ENCODE results near the gene TEAD4. TPM values are rescaled to one million over a fixed set of nuclear protein-coding genes. Genes with fewer than 3 reads are reported as not detected.

The TEAD4 gene
- total and polyA plus RNA-seq, 2 donors (not counting 1 experiment from before 2014, with no cell fraction given), result 6.3 to 14.3 TPM

- H3K9ac ChIP-seq (ENCODE audit: insufficient read depth, low read length), result no peak overlapping the region
- H3K4me1 ChIP-seq (ENCODE audit: control insufficient read depth, extremely low read depth, insufficient read depth, low read length), result no peaks in the 10 kb centered on the region
- TF ChIP-seq CTCF (conservative IDR thresholded peaks at IDR 0.05 in 1 of 2, IDR thresholded peaks at IDR 0.05 in 1 of 2; ENCODE audit: low read depth in 1 of 2, low read length in 2 of 2), result no peak
- TF ChIP-seq EZH2 (IDR thresholded peaks at IDR 0.05; ENCODE audit: low read length, missing control alignments), result no peak
- no peak overlapping the region for H3K4me2 ChIP-seq (ENCODE audit: extremely low read depth, insufficient read depth, low read length)
- no peaks in the 10 kb centered on the region for H3K9me3 ChIP-seq (ENCODE audit: control insufficient read depth, insufficient read depth, low read depth, low read length)
- DNase-seq (ENCODE audit: low read depth in 2 of 2), result no peak
- no peak overlapping the region for H2AFZ ChIP-seq (ENCODE audit: low read length)
- H3K79me2 ChIP-seq (ENCODE audit: control insufficient read depth, insufficient read depth, low read length), result no peaks in the 10 kb centered on the region
- no peaks in the 10 kb centered on the region for H3K27me3 ChIP-seq (ENCODE audit: control insufficient read depth, insufficient read depth, low read length)
- H3K27ac ChIP-seq (ENCODE audit: insufficient read depth, low read length), result no peak overlapping the region
- peaks cover 3% of the 10 kb centered on the region for H3K36me3 ChIP-seq (ENCODE audit: control insufficient read depth, insufficient read depth, low read length)
- H3K4me3 ChIP-seq (replicated peaks in 1 of 4; ENCODE audit: control extremely low read depth in 1 of 4, insufficient read depth in 1 of 4, low read depth in 3 of 4, low read length in 4 of 4), result no peak overlapping the region
- no peaks in the 10 kb centered on the region for H4K20me1 ChIP-seq (ENCODE audit: control insufficient read depth, extremely low read depth, insufficient read depth, low read length)
These were observed 73.0 kb downstream of the TEAD4 start for GRCh38 chr12:3032161-3032560.

- H3K4me2 ChIP-seq (ENCODE audit: extremely low read depth, insufficient read depth, low read length), result no peak overlapping the region
- H3K27me3 ChIP-seq (ENCODE audit: control insufficient read depth, insufficient read depth, low read length), result no peaks in the 10 kb centered on the region
- H4K20me1 ChIP-seq (ENCODE audit: control insufficient read depth, extremely low read depth, insufficient read depth, low read length), result no peaks in the 10 kb centered on the region
- peaks cover 3% of the 10 kb centered on the region for H3K36me3 ChIP-seq (ENCODE audit: control insufficient read depth, insufficient read depth, low read length)
- no peak overlapping the region for H3K27ac ChIP-seq (ENCODE audit: insufficient read depth, low read length)
- H3K4me3 ChIP-seq (replicated peaks in 1 of 4; ENCODE audit: control extremely low read depth in 1 of 4, insufficient read depth in 1 of 4, low read depth in 3 of 4, low read length in 4 of 4), result no peak overlapping the region
- H3K9me3 ChIP-seq (ENCODE audit: control insufficient read depth, insufficient read depth, low read depth, low read length), result no peaks in the 10 kb centered on the region
- H2AFZ ChIP-seq (ENCODE audit: low read length), result no peak overlapping the region
- TF ChIP-seq EZH2 (IDR thresholded peaks at IDR 0.05; ENCODE audit: low read length, missing control alignments) (no peak), CTCF (conservative IDR thresholded peaks at IDR 0.05 in 1 of 2, IDR thresholded peaks at IDR 0.05 in 1 of 2; ENCODE audit: low read depth in 1 of 2, low read length in 2 of 2) (no peak)
- H3K9ac ChIP-seq (ENCODE audit: insufficient read depth, low read length), result no peak overlapping the region
- H3K4me1 ChIP-seq (ENCODE audit: control insufficient read depth, extremely low read depth, insufficient read depth, low read length), result no peaks in the 10 kb centered on the region
- DNase-seq (ENCODE audit: low read depth in 2 of 2), result no peak
- H3K79me2 ChIP-seq (ENCODE audit: control insufficient read depth, insufficient read depth, low read length), result no peaks in the 10 kb centered on the region
These were observed 73.8 kb downstream of the TEAD4 start for GRCh38 chr12:3032770-3033538.

- Histone ChIP-seq H3K4me1 (ENCODE audit: control insufficient read depth, extremely low read depth, insufficient read depth, low read length) (no peaks in the 10 kb centered on the region), H3K4me3 (replicated peaks in 1 of 4; ENCODE audit: control extremely low read depth in 1 of 4, insufficient read depth in 1 of 4, low read depth in 3 of 4, low read length in 4 of 4) (no peak overlapping the region), H3K36me3 (ENCODE audit: control insufficient read depth, insufficient read depth, low read length) (peaks cover 3% of the 10 kb centered on the region), H3K27me3 (ENCODE audit: control insufficient read depth, insufficient read depth, low read length) (no peaks in the 10 kb centered on the region), H4K20me1 (ENCODE audit: control insufficient read depth, extremely low read depth, insufficient read depth, low read length) (no peaks in the 10 kb centered on the region), H2AFZ (ENCODE audit: low read length) (no peak overlapping the region), H3K27ac (ENCODE audit: insufficient read depth, low read length) (no peak overlapping the region), H3K4me2 (ENCODE audit: extremely low read depth, insufficient read depth, low read length) (no peak overlapping the region), H3K79me2 (ENCODE audit: control insufficient read depth, insufficient read depth, low read length) (no peaks in the 10 kb centered on the region), H3K9me3 (ENCODE audit: control insufficient read depth, insufficient read depth, low read depth, low read length) (no peaks in the 10 kb centered on the region), H3K9ac (ENCODE audit: insufficient read depth, low read length) (no peak overlapping the region)
- TF ChIP-seq CTCF (conservative IDR thresholded peaks at IDR 0.05 in 1 of 2, IDR thresholded peaks at IDR 0.05 in 1 of 2; ENCODE audit: low read depth in 1 of 2, low read length in 2 of 2) (no peak), EZH2 (IDR thresholded peaks at IDR 0.05; ENCODE audit: low read length, missing control alignments) (no peak)
- no peak for DNase-seq (ENCODE audit: low read depth in 2 of 2)
These were observed 74.3 kb downstream of the TEAD4 start for GRCh38 chr12:3033539-3033867.
